Activated CD8-positive, alpha-beta memory T cell treated with anti-CD3 and anti-CD28 coated beads, Interleukin-2, amount 50 U/mL, for 24 hours (primary cell): Measurements from ENCODE around the gene LCP2.

Source experiments
- DNase-seq: peaks from one replicate; pipeline ENCODE4 v3.0.0-alpha.2; 2020; ENCODE audit errors: extremely low read depth

LCP2 gene

DNA sequence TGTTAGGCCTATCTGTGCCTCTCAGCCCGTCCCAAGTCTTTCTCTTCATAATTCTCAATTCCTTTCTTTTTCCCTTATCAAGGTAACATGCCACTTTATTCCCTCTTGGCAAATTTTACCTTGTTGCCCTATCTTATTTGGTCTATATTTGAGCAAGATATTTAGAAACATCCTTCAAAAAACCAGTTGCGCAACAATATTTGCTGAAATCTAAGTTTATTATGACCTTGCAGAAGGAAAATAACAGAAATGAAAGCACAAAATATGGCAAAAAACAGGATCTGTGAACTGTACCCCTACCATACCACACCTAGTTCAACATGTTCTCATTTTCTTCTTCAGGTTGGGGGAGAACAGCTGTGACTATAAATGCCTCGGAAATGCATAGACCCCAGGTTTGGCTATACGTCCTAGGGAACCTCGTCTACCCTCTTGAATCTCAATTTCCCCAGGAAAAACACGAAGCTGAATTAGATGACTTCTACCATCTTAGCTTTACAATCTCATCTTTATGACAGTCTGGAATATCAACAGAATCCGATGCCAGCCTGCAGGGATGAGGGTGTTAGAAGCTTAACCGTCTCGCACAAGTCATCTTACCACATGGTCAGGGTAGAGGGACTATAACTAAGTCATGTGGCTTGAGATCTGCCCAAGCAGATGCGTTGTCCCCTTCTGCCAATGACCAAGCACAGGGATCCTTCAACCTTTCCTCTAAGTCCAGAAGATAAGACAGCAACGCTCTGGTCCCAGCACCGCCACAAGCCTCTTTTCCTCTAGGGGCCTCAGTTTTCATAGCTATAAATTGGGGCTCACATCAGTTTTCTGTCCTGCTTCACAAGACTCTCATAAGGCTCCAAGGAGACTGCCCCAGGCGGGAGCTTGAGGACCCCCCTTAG, 1.3 kb downstream of the LCP2 start:
- DNase-seq, result no peak

DNA sequence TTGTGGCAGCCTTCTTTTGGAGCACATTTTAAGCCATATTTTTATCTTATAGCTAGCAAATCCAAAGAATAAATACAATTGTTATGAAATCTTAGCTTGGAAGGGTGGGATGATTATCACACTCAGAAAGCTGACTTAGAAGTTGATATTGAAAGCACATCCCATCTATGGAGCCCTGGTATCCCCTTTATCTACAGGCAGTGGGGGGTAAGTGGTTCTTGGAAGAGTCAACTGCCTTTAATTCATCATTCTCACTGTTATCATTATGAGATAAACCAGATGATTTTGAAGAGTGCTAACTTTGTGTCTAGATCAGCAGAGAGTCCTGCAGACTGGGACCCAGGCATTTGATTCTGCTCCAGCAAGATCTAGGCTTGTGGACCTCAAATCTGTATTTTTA, 3.0 kb downstream of the LCP2 start:
- DNase-seq, result no peak

GRCh38 chr5:170294057-170294456, 3.5 kb downstream of the LCP2 start:
- no peak for DNase-seq

DNA sequence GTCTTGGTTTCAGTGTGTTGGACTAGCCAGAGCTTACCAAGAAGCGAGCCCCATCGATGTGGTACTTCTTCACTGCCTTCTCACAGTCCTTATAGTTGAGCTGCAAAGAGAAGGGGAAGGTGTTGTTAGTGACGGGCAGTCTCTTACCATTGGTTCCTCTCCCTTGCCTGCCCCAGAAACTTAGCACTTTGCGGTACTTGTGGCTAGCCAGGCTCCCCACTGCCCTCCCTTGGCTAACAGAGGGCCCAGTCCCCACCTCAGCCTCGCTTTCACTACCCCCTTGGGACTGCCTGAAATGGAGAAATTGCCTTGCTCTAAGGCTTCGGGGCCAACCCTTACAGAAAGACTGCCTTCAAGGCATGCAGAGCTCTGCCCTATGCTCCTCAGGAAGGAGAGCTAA, 4.3 kb downstream of the LCP2 start:
- DNase-seq, result no peak

- DNase-seq, result no peak
Measured at GRCh38 chr5:170292179-170293104, 5.1 kb downstream of the LCP2 start.

DNA sequence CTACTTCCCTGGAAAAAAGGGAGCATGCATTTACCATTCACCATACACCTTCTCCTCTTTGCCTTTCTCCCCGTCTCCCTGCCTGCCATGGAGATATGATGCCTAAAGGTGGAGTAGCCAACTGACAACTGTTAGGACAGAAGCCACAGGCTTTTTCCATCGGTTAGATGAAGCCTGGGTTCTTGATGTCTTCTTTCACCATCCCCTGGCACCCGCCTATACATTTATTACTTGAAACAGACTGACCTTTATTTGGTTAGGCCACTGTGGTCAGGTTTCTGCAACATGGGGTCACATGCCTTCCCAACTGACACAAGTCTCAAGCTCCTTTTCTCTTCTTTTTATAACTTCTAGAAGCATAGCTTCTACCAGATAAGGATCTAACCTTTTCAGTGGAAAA, 7.1 kb downstream of the LCP2 start:
- DNase-seq, result no peak

DNA sequence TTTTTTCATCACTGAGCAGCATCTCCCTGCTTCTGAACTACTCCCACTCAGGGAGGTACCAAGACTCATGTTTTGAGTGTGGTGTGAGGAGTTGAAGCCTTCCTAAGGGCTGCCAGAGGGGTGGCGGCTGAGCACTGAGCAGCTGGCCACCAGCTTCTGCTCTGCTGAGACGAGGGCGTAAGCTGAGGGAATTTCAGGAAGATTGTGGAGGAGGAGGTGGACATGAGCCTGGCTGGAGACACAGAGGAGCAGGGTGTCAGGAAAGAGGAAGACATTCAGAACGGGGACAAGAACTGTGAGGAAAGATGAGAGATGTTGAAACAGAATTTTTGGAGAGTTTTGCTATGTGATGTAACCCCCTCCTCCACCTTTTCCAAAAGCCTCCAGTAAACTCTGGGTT, 7.8 kb downstream of the LCP2 start:
- no peak for DNase-seq

DNA sequence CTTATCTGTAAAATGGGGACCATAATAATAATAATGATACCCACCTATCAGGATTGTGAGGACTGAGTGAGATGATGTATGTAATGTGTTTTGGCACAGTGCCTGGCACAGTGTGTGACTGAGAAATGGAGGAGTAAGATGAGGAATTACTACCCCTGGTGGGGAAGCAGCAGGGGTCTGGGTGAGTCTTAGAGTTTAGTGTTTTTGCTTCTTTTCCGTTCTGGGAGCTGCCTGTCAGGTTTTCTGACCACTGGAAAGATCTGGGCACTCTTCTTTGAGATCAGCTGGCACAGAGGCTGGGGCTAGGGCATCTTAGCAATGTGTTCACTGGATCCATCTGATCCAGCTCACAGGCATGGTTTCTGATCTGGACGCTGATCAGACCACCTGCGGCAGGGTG, 8.5 kb downstream of the LCP2 start:
- DNase-seq, result no peak

DNA sequence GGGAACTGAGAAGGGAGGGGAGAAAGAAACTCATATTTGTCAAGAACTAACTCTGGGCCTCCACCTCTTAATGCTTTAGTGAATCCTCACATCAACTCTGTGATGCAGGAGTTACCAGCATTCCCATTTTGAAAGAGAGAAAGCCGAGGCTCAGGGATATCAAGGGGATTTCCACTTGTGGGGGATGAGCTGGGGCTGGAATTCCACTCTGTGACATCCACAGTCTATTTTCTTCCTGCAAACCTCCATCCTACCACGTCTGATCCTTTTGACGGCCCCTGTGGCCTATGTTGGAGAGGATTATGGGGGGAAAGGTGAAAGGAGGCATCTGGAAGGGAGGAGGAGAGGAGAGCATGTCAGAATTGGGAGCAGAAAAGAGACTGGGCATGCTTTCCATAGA, 9.0 kb downstream of the LCP2 start:
- no peak for DNase-seq

DNA sequence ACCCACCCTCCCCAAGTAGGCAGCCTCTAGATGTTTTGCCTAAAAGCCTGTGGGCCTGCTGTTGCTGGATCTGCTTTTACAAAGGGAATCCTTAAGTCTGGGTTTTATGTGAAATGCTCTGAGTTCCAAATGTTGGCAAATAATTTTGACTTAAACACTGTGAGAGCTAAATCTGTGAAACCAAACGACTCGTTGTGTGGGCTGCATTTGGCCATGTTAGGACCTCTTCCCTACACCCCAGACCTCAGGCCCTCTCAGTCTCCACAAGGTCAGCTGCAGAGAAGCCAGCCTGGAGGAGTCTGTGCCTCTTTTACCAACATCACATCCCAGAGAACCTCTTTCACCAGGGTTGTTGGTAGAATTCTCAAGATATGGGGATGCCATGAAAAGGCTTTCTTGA, 9.4 kb downstream of the LCP2 start:
- no peak for DNase-seq

DNA sequence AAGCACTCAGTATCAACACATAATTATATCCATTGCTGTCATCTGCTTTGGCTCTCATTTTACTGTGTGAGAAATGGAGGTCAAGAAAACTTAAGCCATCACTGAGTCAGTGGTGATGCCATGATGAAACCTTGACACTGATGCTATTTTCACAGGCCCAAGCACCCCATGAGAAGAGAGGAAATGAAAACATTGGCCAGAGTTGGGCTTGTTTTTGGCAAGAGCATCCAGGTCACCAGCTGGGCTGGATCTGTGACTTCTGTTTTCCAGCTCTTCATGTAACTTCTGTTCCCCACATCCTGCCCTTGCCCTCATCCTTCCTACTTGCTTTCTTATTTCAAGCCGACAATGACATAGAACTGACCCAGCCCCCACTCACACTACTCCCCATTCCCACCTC, 10.0 kb downstream of the LCP2 start:
- DNase-seq, result no peak

DNA sequence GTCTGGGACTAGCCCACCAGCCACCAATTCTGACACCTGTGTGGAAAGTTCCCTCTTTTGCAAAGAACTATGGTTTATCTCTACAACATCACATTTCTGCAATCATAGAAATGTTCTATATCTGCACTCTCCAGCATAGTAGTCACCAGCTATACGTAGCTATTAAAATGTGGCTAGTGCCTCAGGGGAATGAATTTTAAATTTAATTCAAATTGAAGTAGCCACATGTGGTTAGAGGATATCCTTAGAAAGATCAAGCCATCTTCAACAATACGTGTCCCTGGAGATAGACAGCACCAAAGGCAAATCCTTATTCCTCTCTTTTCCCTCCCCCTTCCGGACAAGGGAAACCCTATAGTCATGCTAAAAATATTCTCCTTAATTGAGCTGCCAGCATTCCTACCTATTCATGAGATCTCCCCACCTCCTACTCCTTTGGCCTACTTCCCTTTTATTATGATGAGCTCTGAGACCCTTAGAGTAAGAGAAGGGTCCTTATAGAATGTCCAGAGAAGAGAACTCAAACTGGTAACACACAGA, 11.1 kb downstream of the LCP2 start:
- no peak for DNase-seq

- DNase-seq, result no peak
Measured at GRCh38 chr5:170285181-170285580, 12.4 kb downstream of the LCP2 start.

GRCh38 chr5:170284231-170284630, 13.3 kb downstream of the LCP2 start:
- DNase-seq, result no peak

DNA sequence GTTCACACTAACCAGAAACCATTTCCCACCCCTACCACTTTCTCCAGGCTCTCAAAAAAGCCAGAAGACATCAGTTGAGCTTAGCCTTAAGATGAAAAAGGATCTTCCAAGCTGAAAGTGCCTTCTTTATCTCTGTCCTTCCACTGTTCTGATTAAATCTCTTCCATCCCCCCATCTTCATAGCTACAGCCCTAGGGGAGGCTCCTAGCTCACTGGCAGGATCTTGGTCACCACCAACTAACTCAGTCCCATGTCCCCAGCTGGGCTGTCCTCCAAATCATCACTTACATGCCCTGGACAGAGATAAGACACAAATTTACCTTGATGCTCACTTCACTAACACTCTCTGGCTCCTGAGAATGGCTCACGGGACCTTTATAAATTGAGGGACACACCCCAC, 14.3 kb downstream of the LCP2 start:
- no peak for DNase-seq

GRCh38 chr5:170280011-170280493, 17.5 kb downstream of the LCP2 start:
- DNase-seq, result no peak

- DNase-seq, result no peak
Measured at GRCh38 chr5:170279459-170279817, 18.1 kb downstream of the LCP2 start.

GRCh38 chr5:170278611-170279458, 18.7 kb downstream of the LCP2 start:
- peak; percentile 81 for DNase-seq

- DNase-seq, result no peak
Measured at GRCh38 chr5:170277867-170278281, 19.7 kb downstream of the LCP2 start.

DNA sequence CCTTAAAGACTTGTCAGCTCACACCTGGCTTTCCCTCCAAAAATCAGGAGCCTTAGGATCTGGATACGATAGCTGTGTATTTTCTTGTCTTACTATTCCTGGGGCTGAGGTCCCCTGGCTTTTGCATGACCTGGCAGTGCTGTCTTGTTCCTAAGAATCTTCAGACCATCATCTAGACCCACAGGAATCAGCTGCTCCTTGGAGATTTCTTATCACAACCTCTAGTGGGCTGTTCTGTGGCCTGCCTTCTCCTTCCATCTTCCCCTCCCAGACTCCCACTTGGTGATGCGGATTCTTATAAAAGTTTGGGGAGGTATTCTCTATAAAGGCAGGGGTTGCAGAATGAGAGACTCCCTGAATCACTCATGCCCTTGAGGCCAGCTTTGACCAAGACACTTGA, 21.4 kb downstream of the LCP2 start:
- DNase-seq, result no peak

- no peak for DNase-seq
Measured at GRCh38 chr5:170275376-170275994, 22.1 kb downstream of the LCP2 start.
